HG02981 (cell line): ENCODE data around the gene MEN1.

Source experiments
- ATAC-seq: cut with Tn5 transposase; IDR thresholded peaks from one replicate; pipeline ENCODE4 v1.9.1; 2021; ENCODE audit warnings: mild to moderate bottlenecking, moderate library complexity; ENCODE audit not compliant: unreplicated experiment

Gene MEN1

DNA sequence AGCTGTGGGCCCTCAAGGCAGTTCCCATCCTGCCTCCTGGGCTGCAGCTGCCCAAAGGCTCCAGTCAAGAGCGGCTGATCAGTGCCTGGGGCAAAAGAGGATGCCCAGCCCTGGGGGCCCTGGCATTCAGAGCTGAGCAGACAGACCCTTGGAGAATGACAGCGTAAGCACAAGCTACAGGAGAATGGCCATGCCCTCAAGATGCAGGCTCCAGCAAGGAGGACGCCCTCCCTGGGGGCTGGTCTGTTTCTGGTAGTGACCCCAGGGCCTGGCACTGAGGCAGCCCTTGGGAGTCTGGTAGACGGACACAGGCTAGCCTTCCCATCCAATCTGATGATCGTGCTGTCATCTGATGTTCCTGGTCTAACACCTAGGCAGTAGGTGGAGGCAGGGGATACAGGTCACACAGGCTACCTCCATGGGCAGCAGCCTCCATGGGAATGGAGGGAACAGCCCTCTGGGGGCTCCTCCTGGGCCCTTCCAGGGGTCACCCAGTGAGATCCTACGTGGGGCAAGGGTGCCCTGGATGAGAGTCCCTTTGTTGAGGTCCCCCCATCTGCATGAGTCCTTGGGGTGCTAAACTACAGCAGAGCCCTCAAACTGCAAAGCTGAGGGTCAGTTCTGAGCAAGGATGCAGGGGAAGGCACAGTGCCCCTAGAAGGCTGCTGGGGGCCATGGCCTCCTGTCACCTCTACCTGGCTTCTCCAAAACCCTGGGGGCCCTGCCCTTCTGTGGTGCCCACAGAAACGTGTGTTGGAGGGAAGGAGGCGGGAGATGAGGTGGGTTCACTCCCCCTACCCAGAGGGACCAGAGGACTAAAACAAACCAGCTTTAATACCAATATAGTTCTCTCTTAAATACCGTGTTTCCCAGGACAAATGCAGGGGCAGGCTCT is 21.8 kb downstream of the MEN1 start:
- no peak for ATAC-seq

DNA sequence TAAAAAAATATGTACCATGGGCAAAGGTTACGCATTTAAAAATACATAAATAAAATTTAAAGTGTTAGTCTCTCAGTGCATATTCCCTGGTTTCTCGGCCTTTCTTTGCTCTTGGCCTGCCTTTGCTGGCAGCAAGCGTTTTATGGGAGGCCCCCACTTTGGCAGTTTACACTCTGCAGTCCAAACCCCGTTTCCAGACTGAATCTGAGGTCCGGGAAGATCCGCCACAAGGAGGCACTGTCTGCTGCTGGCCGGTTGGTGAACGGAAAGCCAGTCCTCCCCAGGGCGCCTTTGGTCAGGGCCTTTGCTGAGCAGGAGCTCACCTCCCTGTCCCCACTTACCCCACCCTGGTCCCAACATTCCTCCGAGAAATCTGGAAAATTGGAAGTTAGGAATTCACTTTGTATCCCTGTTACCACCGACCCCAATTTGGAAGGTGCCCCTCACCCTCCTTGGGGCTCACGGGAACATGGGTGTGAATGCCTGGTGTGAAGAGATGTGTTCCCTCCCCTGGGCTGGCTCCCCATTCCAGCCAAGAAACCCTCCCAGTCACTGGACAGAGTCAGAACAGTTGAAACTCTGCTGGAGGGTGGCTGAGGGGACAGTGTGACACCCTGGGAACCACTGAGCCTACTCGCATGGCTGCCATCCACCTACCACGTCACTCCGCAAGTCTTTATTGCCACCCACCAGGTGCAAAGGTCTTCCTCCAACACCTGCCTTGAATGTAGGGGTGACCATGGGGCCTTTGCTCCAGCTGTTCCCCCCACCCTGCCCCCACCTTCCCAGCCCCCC is 22.6 kb downstream of the MEN1 start:
- no peak for ATAC-seq

DNA sequence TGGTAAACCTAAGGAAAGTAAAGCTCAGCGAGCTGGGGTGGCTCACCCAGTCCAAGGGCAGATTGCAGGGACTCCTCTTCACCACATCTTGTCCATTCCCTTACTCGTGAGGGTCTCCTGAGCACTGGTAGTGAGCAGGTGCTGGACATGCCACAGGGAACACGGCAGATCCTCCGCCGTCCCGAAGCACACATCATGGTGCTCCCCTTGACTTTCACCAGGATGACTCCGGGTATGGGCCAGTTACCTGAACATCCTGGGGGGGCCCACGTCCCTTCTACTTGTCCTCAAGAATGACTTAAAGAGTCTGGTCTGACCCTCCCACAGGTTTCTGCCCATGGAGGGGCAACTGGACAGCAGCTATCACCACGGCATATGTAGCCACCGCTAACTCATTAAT is 24.0 kb downstream of the MEN1 start:
- no peak for ATAC-seq

DNA sequence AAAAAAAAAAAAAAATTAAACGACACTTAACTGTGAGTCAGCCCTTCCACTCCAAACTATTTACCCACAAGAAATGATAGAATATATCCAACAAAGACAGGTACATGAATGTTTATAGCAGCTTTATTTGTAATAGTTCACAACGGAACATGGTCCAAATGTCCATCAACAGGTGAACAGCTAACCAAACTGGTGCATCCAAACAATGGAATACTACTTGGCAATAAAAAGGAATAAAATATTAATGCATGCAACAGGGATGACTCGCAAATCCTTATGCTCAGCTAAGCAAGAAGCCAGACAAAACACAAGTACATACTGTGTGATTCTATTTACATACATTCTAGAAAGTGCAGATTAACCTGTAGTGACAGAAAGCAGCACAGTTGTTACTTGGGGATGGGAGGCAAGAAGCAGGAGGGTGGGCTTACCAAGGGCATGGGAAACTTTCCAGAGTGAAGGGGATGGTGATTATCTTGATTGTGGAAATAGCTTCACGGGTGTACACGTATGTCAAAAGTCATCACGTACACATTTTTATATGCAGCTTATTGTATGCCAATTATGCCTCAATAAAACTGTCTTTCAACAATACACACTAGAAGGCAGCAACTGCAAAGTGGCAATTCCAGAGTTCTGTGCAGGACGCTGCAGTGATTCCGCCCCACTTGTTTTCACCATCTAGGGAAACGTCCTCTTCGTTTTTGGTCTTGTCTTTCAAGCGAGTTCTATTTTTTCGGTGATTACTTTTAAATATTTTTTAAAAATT is 25.4 kb downstream of the MEN1 start:
- ATAC-seq: no peak

DNA sequence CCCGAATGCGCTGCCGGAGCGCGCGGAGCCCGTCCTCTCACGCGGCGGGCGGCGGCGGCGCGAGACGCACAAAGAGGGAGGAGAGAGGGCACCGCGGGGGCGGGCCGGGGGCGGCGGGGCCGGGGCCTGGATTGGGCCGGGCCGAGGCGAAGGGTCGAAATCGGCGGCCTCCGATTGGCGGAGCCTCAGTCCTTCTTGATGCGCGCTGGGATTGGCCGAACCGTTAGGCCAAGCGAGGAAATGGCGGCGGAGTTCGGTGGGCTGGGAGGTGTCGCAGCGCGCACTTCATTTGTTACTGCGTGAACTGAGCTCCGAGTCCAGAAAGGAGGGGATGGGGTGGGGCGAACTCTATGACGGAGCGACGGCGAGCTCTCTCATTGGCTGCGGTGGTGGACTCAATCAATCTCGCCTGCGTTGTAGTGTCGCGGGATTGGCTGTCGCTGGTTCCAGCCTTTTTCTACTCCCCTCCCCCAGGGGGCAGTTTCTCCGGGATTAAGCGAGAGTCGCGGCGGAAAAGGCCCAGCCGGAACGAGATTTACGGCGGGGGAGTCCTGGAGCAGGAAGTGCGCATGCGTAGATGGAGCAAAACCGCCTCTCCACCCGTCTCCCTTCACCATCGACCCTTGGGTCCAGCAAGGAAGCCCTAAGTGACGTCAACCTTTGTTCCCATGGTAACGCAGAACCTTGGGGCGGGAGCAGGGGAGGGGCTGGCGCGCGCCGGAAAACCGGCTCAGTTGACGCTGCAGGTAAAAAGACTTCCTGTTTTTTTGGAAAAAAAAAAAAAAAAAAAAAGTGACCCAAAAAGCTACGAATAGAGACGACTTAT is 31.7 kb downstream of the MEN1 start, which contains the start of gene SF1:
TSS of gene SF1 (minus strand) at position 70 of the 826 bp plus-strand sequence. CDS start 150 bp downstream, outside the sequence.
- ATAC-seq: peak; percentile 79

- ATAC-seq: peak; percentile 3
Observed at GRCh38 chr11:64778223-64778472, 32.2 kb downstream of the MEN1 start.

DNA sequence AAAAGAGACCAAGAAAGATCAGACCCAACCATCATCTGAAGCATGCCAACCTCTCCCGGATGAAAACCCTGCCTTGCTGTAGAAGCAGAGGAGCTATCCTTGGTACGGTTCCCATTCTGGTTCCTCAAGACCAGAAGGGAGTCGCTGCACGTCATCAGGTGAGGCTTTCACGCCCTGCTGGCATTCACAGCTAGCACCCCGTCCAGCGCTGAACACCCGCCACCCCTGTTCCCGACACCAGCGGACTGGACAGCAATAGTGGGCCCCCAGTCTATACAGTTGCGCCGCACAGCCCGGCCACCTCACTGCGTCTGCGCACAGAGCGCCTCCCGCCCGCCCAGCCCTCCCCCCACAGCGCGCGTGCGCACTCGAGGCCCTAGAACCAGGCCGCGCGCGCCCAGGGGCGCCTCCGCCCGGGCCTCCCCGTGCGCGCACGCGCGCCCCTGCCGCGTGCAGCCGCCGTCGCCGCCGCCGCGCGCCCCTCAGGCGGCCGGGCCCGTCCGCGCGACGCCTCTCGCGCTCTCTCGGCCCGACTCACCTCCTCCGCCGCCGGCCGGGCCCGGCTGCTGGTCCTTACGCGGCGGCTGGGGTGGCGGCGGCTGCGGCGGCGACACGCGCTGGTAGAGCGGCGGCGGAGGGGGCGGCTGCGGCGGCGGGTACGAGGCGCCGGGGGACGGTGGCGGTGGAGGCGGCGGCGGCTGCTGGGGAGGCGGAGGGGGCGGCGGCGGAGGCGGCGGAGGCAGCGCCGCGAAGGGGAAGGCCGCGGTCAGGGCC is 32.7 kb downstream of the MEN1 start:
- peak; percentile 26 for ATAC-seq

DNA sequence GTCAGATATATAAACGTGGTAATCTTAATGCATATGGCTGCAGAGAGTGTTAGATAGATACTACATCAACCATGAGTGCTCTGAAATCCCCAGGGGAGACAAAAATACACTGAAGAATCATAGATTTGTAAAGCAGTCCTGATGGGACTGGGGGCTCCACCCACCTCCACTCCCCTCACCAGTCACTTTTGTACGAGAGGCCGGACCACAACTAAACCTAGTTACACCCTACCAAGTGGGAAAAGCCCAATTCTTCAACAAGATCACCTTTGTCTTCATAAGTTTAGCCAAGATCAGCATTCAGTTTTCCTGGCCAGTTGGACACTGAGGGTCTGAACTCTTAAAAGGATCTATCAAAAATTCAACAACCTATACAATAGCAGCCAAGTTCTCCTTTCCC is 33.5 kb downstream of the MEN1 start:
- ATAC-seq: no peak

DNA sequence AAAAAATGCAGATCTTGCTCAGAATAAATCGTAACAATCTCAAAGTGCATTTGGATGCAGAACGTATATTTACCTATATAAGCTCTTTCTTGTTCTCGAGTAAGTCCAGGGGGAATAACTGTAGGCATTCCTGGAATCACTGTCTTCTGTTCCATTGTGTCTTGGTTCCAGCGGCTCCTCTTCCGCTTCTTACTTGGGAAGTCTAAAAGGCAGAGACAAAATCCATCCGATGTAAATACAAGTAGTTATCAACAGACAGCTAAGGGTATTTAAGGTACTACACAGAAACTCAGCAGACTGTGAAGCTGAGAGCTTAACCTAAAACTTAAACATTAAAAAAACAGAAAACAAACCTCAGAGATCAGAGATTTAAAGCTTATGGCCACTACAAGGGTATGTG is 33.9 kb downstream of the MEN1 start:
- no peak for ATAC-seq

- no peak for ATAC-seq
Observed at GRCh38 chr11:64774144-64774543, 36.2 kb downstream of the MEN1 start.

- ATAC-seq: no peak
Observed at GRCh38 chr11:64772303-64773018, 37.9 kb downstream of the MEN1 start.

- ATAC-seq: no peak
Observed at GRCh38 chr11:64771861-64772260, 38.5 kb downstream of the MEN1 start.

- no peak for ATAC-seq
Observed at GRCh38 chr11:64770120-64770519, 40.2 kb downstream of the MEN1 start.

GRCh38 chr11:64769283-64769682 is 41.1 kb downstream of the MEN1 start:
- ATAC-seq: no peak

GRCh38 chr11:64768300-64768694 is 42.1 kb downstream of the MEN1 start:
- ATAC-seq: no peak

DNA sequence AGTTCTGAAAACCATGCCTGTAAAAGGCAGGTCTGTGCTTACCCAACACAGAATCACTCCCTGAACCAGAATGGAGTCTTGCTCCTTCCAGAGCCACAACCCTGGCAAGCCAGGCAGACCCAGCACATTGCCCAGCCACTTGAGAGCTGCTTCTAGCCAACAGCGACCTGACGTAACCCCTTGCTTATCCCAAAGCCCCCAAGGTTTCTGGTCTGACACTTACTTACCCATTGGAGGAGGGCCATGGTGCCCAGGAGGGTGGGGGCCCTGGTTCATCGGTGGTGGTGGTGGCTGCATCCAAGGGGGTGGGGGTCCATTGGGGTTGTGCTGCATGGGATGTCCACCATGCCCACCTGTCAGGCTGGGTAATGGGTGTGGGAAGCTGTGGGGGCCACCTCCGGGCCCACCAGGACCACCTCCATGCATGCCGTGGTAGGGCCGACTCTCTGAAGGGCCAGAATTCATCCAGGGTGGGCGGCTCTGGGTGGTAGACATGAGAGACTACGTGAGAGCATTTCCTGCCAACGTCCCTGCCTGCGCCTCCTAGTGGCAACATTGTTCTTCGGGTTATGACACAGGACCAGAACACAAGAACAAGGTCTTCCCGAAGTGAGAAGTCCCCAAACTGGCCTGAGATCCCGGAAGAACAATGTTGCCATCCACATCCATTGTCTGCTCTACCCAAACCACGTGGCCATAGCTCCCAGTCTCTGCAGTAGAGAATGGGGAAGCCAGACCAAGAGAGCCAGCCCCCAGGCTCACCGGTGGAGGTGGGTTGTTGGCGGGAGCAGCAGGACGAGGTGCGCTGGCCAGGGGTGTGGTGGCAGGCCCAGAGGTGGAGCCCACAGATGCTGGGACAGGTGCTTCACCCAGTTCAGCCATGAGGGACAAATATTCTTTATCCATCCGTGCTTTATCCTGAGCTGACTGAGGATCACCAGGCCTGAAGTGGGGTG is 42.7 kb downstream of the MEN1 start:
- ATAC-seq: no peak

- ATAC-seq: no peak
Observed at GRCh38 chr11:64766881-64767280, 43.5 kb downstream of the MEN1 start.
